Measurements from ENCODE around the gene NRP1. TPM values are rescaled to one million over a fixed set of nuclear protein-coding genes. Genes with fewer than 3 reads are reported as not detected.
"Not testable (repeated sequence)": the region's sequence is repeated elsewhere in the genome, so short reads cannot be mapped to it uniquely, and the experiment has no call there.

Gene NRP1
- total RNA-seq, 1 donor: 197 TPM

GRCh38 chr10:33141251-33141650, 193.2 kb downstream of the NRP1 start:
- TF ChIP-seq CTCF (IDR thresholded peaks at IDR 0.05; ENCODE audit: insufficient read depth, low read depth, low read length): no peak
- no peak overlapping the region for H3K4me3 ChIP-seq (ENCODE audit: low read depth, low read length)
- DNase-seq (ENCODE audit: low read depth): no peak

- no peak for TF ChIP-seq CTCF (IDR thresholded peaks at IDR 0.05; ENCODE audit: insufficient read depth, low read depth, low read length)
- DNase-seq (ENCODE audit: low read depth): no peak
- no peak overlapping the region for H3K4me3 ChIP-seq (ENCODE audit: low read depth, low read length)
These were observed 195.3 kb downstream of the NRP1 start for GRCh38 chr10:33139181-33139646.

- not testable (repeated sequence) for DNase-seq (ENCODE audit: low read depth); H3K4me3 ChIP-seq (ENCODE audit: low read depth, low read length)
These were observed 195.8 kb downstream of the NRP1 start for GRCh38 chr10:33138686-33139085.

- DNase-seq (ENCODE audit: low read depth): no peak
- no peak for TF ChIP-seq CTCF (IDR thresholded peaks at IDR 0.05; ENCODE audit: insufficient read depth, low read depth, low read length)
- H3K4me3 ChIP-seq (ENCODE audit: low read depth, low read length): no peak overlapping the region
These were observed 197.0 kb downstream of the NRP1 start for GRCh38 chr10:33137356-33138005.

GRCh38 chr10:33136781-33137180, 197.7 kb downstream of the NRP1 start:
- TF ChIP-seq CTCF (IDR thresholded peaks at IDR 0.05; ENCODE audit: insufficient read depth, low read depth, low read length): no peak
- DNase-seq (ENCODE audit: low read depth): peak; percentile 47

GRCh38 chr10:33136271-33136670, 198.2 kb downstream of the NRP1 start:
- peak; percentile 44 for DNase-seq (ENCODE audit: low read depth)
- TF ChIP-seq CTCF (IDR thresholded peaks at IDR 0.05; ENCODE audit: insufficient read depth, low read depth, low read length): no peak
- no peak overlapping the region for H3K4me3 ChIP-seq (ENCODE audit: low read depth, low read length)

More at GRCh38 chr10:33136781-33137180, 197.7 kb downstream of the NRP1 start:
- no peak overlapping the region for H3K4me3 ChIP-seq (ENCODE audit: low read depth, low read length)

GRCh38 chr10:33134011-33134751, 200.3 kb downstream of the NRP1 start:
- peak; percentile 87 for DNase-seq (ENCODE audit: low read depth)
- no peak for TF ChIP-seq CTCF (IDR thresholded peaks at IDR 0.05; ENCODE audit: insufficient read depth, low read depth, low read length)
- no peak overlapping the region for H3K4me3 ChIP-seq (ENCODE audit: low read depth, low read length)
